IPS-11a (cell line): Measurements from ENCODE around the gene ASTN2.

ENCODE experiments used
- H3K4me3 ChIP-seq: one replicate; pipeline ENCODE4 v1.5.1; 2013; ENCODE audit warnings: low read depth, low read length, control low read depth

Gene ASTN2

GRCh38 chr9:117122953-117123352, 291.9 kb downstream of the ASTN2 start:
- no peak overlapping the region for H3K4me3 ChIP-seq

- no peak overlapping the region for H3K4me3 ChIP-seq
Measured at GRCh38 chr9:117122102-117122501, 292.8 kb downstream of the ASTN2 start.

GRCh38 chr9:117121316-117121715, 293.5 kb downstream of the ASTN2 start:
- H3K4me3 ChIP-seq, result no peak overlapping the region

- H3K4me3 ChIP-seq, result no peak overlapping the region
Measured at GRCh38 chr9:117120061-117120460, 294.8 kb downstream of the ASTN2 start.

GRCh38 chr9:117116084-117116483, 298.8 kb downstream of the ASTN2 start:
- H3K4me3 ChIP-seq, result no peak overlapping the region

- H3K4me3 ChIP-seq, result no peak overlapping the region
Measured at GRCh38 chr9:117114768-117115167, 300.1 kb downstream of the ASTN2 start.

GRCh38 chr9:117104716-117105495, 310.0 kb downstream of the ASTN2 start:
- H3K4me3 ChIP-seq, result no peak overlapping the region

GRCh38 chr9:117104206-117104605, 310.7 kb downstream of the ASTN2 start:
- no peak overlapping the region for H3K4me3 ChIP-seq

GRCh38 chr9:117103438-117104110, 311.3 kb downstream of the ASTN2 start:
- no peak overlapping the region for H3K4me3 ChIP-seq

GRCh38 chr9:117101008-117101407, 313.8 kb downstream of the ASTN2 start:
- H3K4me3 ChIP-seq, result no peak overlapping the region

- no peak overlapping the region for H3K4me3 ChIP-seq
Measured at GRCh38 chr9:117098331-117098730, 316.5 kb downstream of the ASTN2 start.

- no peak overlapping the region for H3K4me3 ChIP-seq
Measured at GRCh38 chr9:117097761-117098160, 317.1 kb downstream of the ASTN2 start.

- H3K4me3 ChIP-seq, result no peak overlapping the region
Measured at GRCh38 chr9:117096138-117096537, 318.7 kb downstream of the ASTN2 start.

GRCh38 chr9:117095081-117095480, 319.8 kb downstream of the ASTN2 start:
- no peak overlapping the region for H3K4me3 ChIP-seq

GRCh38 chr9:117093891-117094844, 320.7 kb downstream of the ASTN2 start:
- no peak overlapping the region for H3K4me3 ChIP-seq

GRCh38 chr9:117092582-117092981, 322.3 kb downstream of the ASTN2 start:
- H3K4me3 ChIP-seq, result no peak overlapping the region

- no peak overlapping the region for H3K4me3 ChIP-seq
Measured at GRCh38 chr9:117091529-117091928, 323.3 kb downstream of the ASTN2 start.

- H3K4me3 ChIP-seq, result no peak overlapping the region
Measured at GRCh38 chr9:117088786-117089185, 326.1 kb downstream of the ASTN2 start.

- no peak overlapping the region for H3K4me3 ChIP-seq
Measured at GRCh38 chr9:117088140-117088539, 326.7 kb downstream of the ASTN2 start.

- H3K4me3 ChIP-seq, result no peak overlapping the region
Measured at GRCh38 chr9:117084221-117084620, 330.6 kb downstream of the ASTN2 start.

GRCh38 chr9:117083559-117083958, 331.3 kb downstream of the ASTN2 start:
- no peak overlapping the region for H3K4me3 ChIP-seq
